Left lung (tissue), 10 donors: ENCODE measurements around the gene CDC27. TPM values are rescaled to one million over a fixed set of nuclear protein-coding genes. Genes with fewer than 3 reads are reported as not detected.

ENCODE experiments used
- ATAC-seq: fragments of 200-7000 bp; cut with Tn5 transposase; one replicate; pipeline ENCODE4 v1.9.1; 2020; ENCODE audit warnings: moderate library complexity
- DNase-seq, 4 donors: peaks; one replicate each; pipeline ENCODE4 v3.0.0-alpha.2; 2013 to 2020
- H3K27ac ChIP-seq, 2 donors: fragments of 200-600 bp; sonication (generic) in 1 of 2; one replicate each; pipeline versions ENCODE4 v1.5.0 to v1.8.0; 2020 to 2021
- H3K27me3 ChIP-seq, 2 donors: fragments of 200-600 bp; sonication (generic) in 1 of 2; one replicate each; pipeline versions ENCODE4 v1.5.0 to v1.8.0; 2020 to 2021
- H3K36me3 ChIP-seq, 2 donors: fragments of 200-600 bp; sonication (generic) in 1 of 2; one replicate each; pipeline versions ENCODE4 v1.5.0 to v1.8.0; 2020 to 2021
- H3K4me1 ChIP-seq, 2 donors: fragments of 200-600 bp; one replicate each; pipeline ENCODE4 v1.8.0; 2021
- H3K4me3 ChIP-seq, 2 donors: fragments of 200-600 bp; sonication (generic) in 1 of 2; one replicate each; pipeline versions ENCODE4 v1.5.0 to v1.8.0; 2020 to 2021; ENCODE audit warnings: mild to moderate bottlenecking in 1 of 2
- H3K9me3 ChIP-seq, 2 donors: fragments of 200-600 bp; sonication (generic) in 1 of 2; one replicate each; pipeline versions ENCODE4 v1.5.0 to v1.8.0; 2020 to 2021
- CTCF ChIP-seq, 2 donors: fragments of 200-600 bp; sonication (generic) in 1 of 2; IDR thresholded peaks; one replicate each; pipeline versions ENCODE4 v1.5.0 to v1.8.0; 2021; ENCODE audit warnings: antibody characterized with exemption in 2 of 2
- intact Hi-C, 2 donors: fragments of 100-400 bp; cut with DNase I; formaldehyde crosslinking; loops; one replicate each; pipeline versions ENCODE4 v1.11.2 to v1.14.2; 2022
- polyA plus RNA-seq, 6 donors: library from polyadenylated mRNA; unstranded; fragments of 120-200 nt; gene quantifications; one replicate each; pipeline ENCODE4 v1.2.1, GENCODE V29; 2013; ENCODE audit not compliant: insufficient read length in 6 of 6
- total RNA-seq, 2 donors: library from RNA; stranded (reverse); fragmentation: NEBNext Ultra II Directional; extraction: Animal tissue kit (Norgen Biotek cat#: 25700); gene quantifications; one replicate each; pipeline ENCODE4 v1.2.1, GENCODE V29; 2021
- donor health status: DM: no; HTN: yes; CAD: no.
- donor health status: DM: no; HTN: no; CAD: no.

The CDC27 gene
- total and polyA plus RNA-seq, 8 donors, result 59.3 to 85.1 (median 62.9) TPM

GRCh38 chr17:47209499-47209898 lies 20.4 kb upstream of the CDC27 start:
- ATAC-seq, result no peak
- no peak for DNase-seq
- Histone ChIP-seq H3K9me3 (no peaks in the 10 kb centered on the region), H3K36me3 (no peaks in the 10 kb centered on the region), H3K27ac (no peak overlapping the region), H3K27me3 (no peaks in the 10 kb centered on the region), H3K4me3 (no peak overlapping the region), H3K4me1 (peaks cover 10 to 12% of the 10 kb centered on the region in 2 donors)
- no peak for TF ChIP-seq CTCF (IDR thresholded peaks at IDR 0.05)
- intact Hi-C loops, result no loop called here

- Histone ChIP-seq H3K4me1 (peaks cover 13 to 17% of the 10 kb centered on the region in 2 donors), H3K36me3 (no peaks in the 10 kb centered on the region), H3K4me3 (no peak within 1 kb of the TSS), H3K9me3 (no peaks in the 10 kb centered on the region), H3K27ac (no peak within 1 kb of the TSS), H3K27me3 (no peaks in the 10 kb centered on the region)
- no peak for ATAC-seq
- TF ChIP-seq CTCF (IDR thresholded peaks at IDR 0.05), result no peak
- no peak for DNase-seq
- intact Hi-C loops, result no loop called here
Observed at GRCh38 chr17:47208744-47209488, 19.8 kb upstream of the CDC27 start, which contains the start of gene MYL4. Gene MYL4, plus strand, starts transcription at chr17:47209348. Its CDS starts 75 bp downstream, at chr17:47209423.

GRCh38 chr17:47207143-47208067 lies 18.3 kb upstream of the CDC27 start:
- Histone ChIP-seq H3K27ac (no peak overlapping the region), H3K9me3 (no peaks in the 10 kb centered on the region), H3K36me3 (no peaks in the 10 kb centered on the region), H3K4me3 (no peak overlapping the region), H3K27me3 (no peaks in the 10 kb centered on the region), H3K4me1 (peaks cover 13 to 17% of the 10 kb centered on the region in 2 donors)
- TF ChIP-seq CTCF (IDR thresholded peaks at IDR 0.05), result no peak
- intact Hi-C loops, result no loop called here
- DNase-seq, result no peak
- no peak for ATAC-seq

- TF ChIP-seq CTCF (IDR thresholded peaks at IDR 0.05), result no peak
- Histone ChIP-seq H3K27me3 (no peaks in the 10 kb centered on the region), H3K36me3 (no peaks in the 10 kb centered on the region), H3K9me3 (no peaks in the 10 kb centered on the region), H3K4me3 (no peak overlapping the region), H3K27ac (peak overlapping the region; percentile 69 to 83), H3K4me1 (peaks cover 13 to 20% of the 10 kb centered on the region in 2 donors)
- peak; percentile 91 for ATAC-seq
- intact Hi-C loops, result no loop called here
- DNase-seq, result peak in 2 of 4 donors; percentile 77 to 78
Observed at GRCh38 chr17:47205419-47205963, 16.4 kb upstream of the CDC27 start.
